HG02642 (cell line): ENCODE data around the gene CISD1.

ENCODE experiments used
- ATAC-seq: cut with Tn5 transposase; IDR thresholded peaks from one replicate; pipeline ENCODE4 v1.9.1; 2021; ENCODE audit warnings: mild to moderate bottlenecking; ENCODE audit not compliant: unreplicated experiment, poor library complexity

The CISD1 gene

GRCh38 chr10:58264780-58265179, 4.2 kb upstream of the CISD1 start:
- no peak for ATAC-seq

- ATAC-seq, result no peak
Measured at GRCh38 chr10:58265249-58265648, 3.7 kb upstream of the CISD1 start.

- ATAC-seq, result no peak
Measured at GRCh38 chr10:58266003-58266825, 2.7 kb upstream of the CISD1 start.

- ATAC-seq, result peak; percentile 7
Measured at GRCh38 chr10:58266826-58267712, 1.9 kb upstream of the CISD1 start.

- ATAC-seq, result peak; percentile 61
Measured at GRCh38 chr10:58267713-58268453, 1.1 kb upstream of the CISD1 start, which contains the start of gene IPMK. TSS of gene IPMK (minus strand) at chr10:58267894. CDS start at chr10:58267611, 283 bp downstream.

- peak; percentile 0 for ATAC-seq
Measured at GRCh38 chr10:58268454-58268945, 462 bp upstream of the CISD1 start.

GRCh38 chr10:58269782-58270290, 874 bp downstream of the CISD1 start:
- ATAC-seq, result no peak

GRCh38 chr10:58275261-58275660, 6.3 kb downstream of the CISD1 start:
- ATAC-seq, result no peak

- no peak for ATAC-seq
Measured at GRCh38 chr10:58275908-58276307, 6.9 kb downstream of the CISD1 start.

- ATAC-seq, result no peak
Measured at GRCh38 chr10:58278274-58278961, 9.5 kb downstream of the CISD1 start.

GRCh38 chr10:58278962-58279307, 10.0 kb downstream of the CISD1 start:
- no peak for ATAC-seq

GRCh38 chr10:58280477-58280876, 11.5 kb downstream of the CISD1 start:
- ATAC-seq, result no peak

GRCh38 chr10:58281092-58281752, 12.3 kb downstream of the CISD1 start:
- ATAC-seq, result no peak

- peak; percentile 98 for ATAC-seq
Measured at GRCh38 chr10:58282615-58283014, 13.7 kb downstream of the CISD1 start.

- peak; percentile 89 for ATAC-seq
Measured at GRCh38 chr10:58291538-58292174, 22.7 kb downstream of the CISD1 start.

GRCh38 chr10:58293989-58294388, 25.0 kb downstream of the CISD1 start:
- ATAC-seq, result no peak

- ATAC-seq, result peak; percentile 93
Measured at GRCh38 chr10:58299580-58299979, 30.6 kb downstream of the CISD1 start.

GRCh38 chr10:58300676-58301075, 31.7 kb downstream of the CISD1 start:
- ATAC-seq, result no peak

- ATAC-seq, result no peak
Measured at GRCh38 chr10:58302254-58302653, 33.3 kb downstream of the CISD1 start.
